HepG2 (cell line): ENCODE data around the gene STX4. TPM values are rescaled to one million over a fixed set of nuclear protein-coding genes. Genes with fewer than 3 reads are reported as not detected.
A peak's percentile ranks its signal among the peaks of the same experiment; 100 is the strongest.

ENCODE experiments used
- AGO1 ChIP-seq: fragments of 200-400 bp; formaldehyde crosslinking; IDR thresholded peaks from 2 replicates; pipeline ENCODE4 v1.6.1; 2017; ENCODE audit warnings: mild to moderate bottlenecking, low read depth, low read length, moderate library complexity; ENCODE audit not compliant: poor library complexity, severe bottlenecking
- CCDC6 ChIP-seq: sonication (generic); formaldehyde crosslinking; IDR thresholded peaks from 2 replicates; pipeline ENCODE4 v1.8.1; 2022; ENCODE audit warnings: mild to moderate bottlenecking, missing genetic modification reagents, moderate library complexity
- CENPX ChIP-seq: sonication (generic); formaldehyde crosslinking; IDR thresholded peaks from 2 replicates; pipeline ENCODE4 v1.9.0; 2021; ENCODE audit warnings: mild to moderate bottlenecking, missing genetic modification reagents, moderate library complexity
- GATAD1 ChIP-seq: IDR thresholded peaks from 2 replicates; pipeline ENCODE4 v1.6.1; 2016; ENCODE audit warnings: missing genetic modification reagents, missing compliant biosample characterization
- MXD3 ChIP-seq: IDR thresholded peaks from 2 replicates; pipeline ENCODE4 v1.6.1; 2016; ENCODE audit warnings: mild to moderate bottlenecking, missing biosample characterization, missing genetic modification reagents
- MYC ChIP-seq: sonication (generic); formaldehyde crosslinking; IDR thresholded peaks from 2 replicates; pipeline ENCODE4 v1.9.0; 2021; ENCODE audit warnings: missing genetic modification reagents, borderline replicate concordance
- RARG ChIP-seq: sonication (generic); formaldehyde crosslinking; IDR thresholded peaks from 2 replicates; pipeline ENCODE4 v1.4.0; 2020; ENCODE audit warnings: low read depth, mild to moderate bottlenecking, missing genetic modification reagents
- SALL1 ChIP-seq: sonication (generic); formaldehyde crosslinking; IDR thresholded peaks from 2 replicates; pipeline ENCODE4 v1.8.0; 2022; ENCODE audit warnings: mild to moderate bottlenecking, missing genetic modification reagents
- TSC22D2 ChIP-seq: sonication (generic); formaldehyde crosslinking; IDR thresholded peaks from 2 replicates; pipeline ENCODE4 v1.5.1; 2020; ENCODE audit warnings: missing genetic modification reagents, mild to moderate bottlenecking, borderline replicate concordance
- YEATS4 ChIP-seq: sonication (generic); formaldehyde crosslinking; IDR thresholded peaks from 2 replicates; pipeline ENCODE4 v1.4.0; 2020; ENCODE audit warnings: missing genetic modification reagents, borderline replicate concordance
- ZC3H4 ChIP-seq: sonication (generic); formaldehyde crosslinking; IDR thresholded peaks from 2 replicates; pipeline ENCODE4 v1.4.0; 2020; ENCODE audit warnings: missing genetic modification reagents, borderline replicate concordance
- ZFY ChIP-seq: sonication (generic); formaldehyde crosslinking; IDR thresholded peaks from 2 replicates; pipeline ENCODE4 v1.4.0; 2020; ENCODE audit warnings: missing genetic modification reagents
- ZKSCAN5 ChIP-seq: sonication (generic); formaldehyde crosslinking; IDR thresholded peaks from 2 replicates; pipeline ENCODE4 v1.5.1; 2020; ENCODE audit warnings: mild to moderate bottlenecking, missing genetic modification reagents
- ZNF180 ChIP-seq: sonication (generic); formaldehyde crosslinking; IDR thresholded peaks from 2 replicates; pipeline ENCODE4 v1.4.0; 2020; ENCODE audit warnings: low read depth, missing genetic modification reagents, borderline replicate concordance
- ZNF33A ChIP-seq: sonication (generic); formaldehyde crosslinking; IDR thresholded peaks from 2 replicates; pipeline ENCODE4 v1.5.1; 2020; ENCODE audit warnings: missing genetic modification reagents, mild to moderate bottlenecking, moderate library complexity, borderline replicate concordance
- ZNF547 ChIP-seq: sonication (generic); formaldehyde crosslinking; IDR thresholded peaks from 2 replicates; pipeline ENCODE4 v1.5.1; 2020; ENCODE audit warnings: mild to moderate bottlenecking, missing genetic modification reagents
- ZNF552 ChIP-seq: sonication (generic); formaldehyde crosslinking; IDR thresholded peaks from 2 replicates; pipeline ENCODE4 v1.9.0; 2022; ENCODE audit warnings: missing genetic modification reagents, mild to moderate bottlenecking, borderline replicate concordance
- ZNF772 ChIP-seq: sonication (generic); formaldehyde crosslinking; IDR thresholded peaks from 2 replicates; pipeline ENCODE4 v1.5.0; 2020; ENCODE audit warnings: mild to moderate bottlenecking, missing genetic modification reagents
- polyA plus RNA-seq, 8 experiments: library from polyadenylated mRNA; depleted of rRNA in 3 of 8; stranded (reverse) in 7 of 8; unstranded in 1 of 8; fragments of >200 nt; fragmentation: Illumina TruSeq in 4 of 8; extraction: Trizol in 4 of 8; gene quantifications; 2 replicates each; pipeline versions ENCODE4 v1.2.1 to v1.2.3, GENCODE V29; 2011 to 2016; ENCODE audit warnings: low read depth in 4 of 8, missing spikeins in 1 of 8, mixed read lengths in 1 of 8; ENCODE audit not compliant: insufficient read depth in 1 of 8
- total RNA-seq, 5 experiments: library from RNA; depleted of rRNA; stranded (reverse); fragments of >200 nt; fragmentation: Illumina TruSeq; extraction: Trizol; gene quantifications; 2 replicates each; pipeline ENCODE4 v1.2.3, GENCODE V29; 2016; ENCODE audit warnings: low read depth in 1 of 5
- TF ChIP-seq, protein P1 (sequence below): sonication (generic); formaldehyde crosslinking; IDR thresholded peaks from 2 replicates; pipeline ENCODE4 v1.8.1; 2023; ENCODE audit warnings: mild to moderate bottlenecking, moderate library complexity, missing genetic modification reagents
- TF ChIP-seq, protein P2 (sequence below): sonication (generic); formaldehyde crosslinking; IDR thresholded peaks from 2 replicates; pipeline ENCODE4 v1.4.0; 2020; ENCODE audit warnings: missing genetic modification reagents, borderline replicate concordance
- TF ChIP-seq, protein P3 (sequence below): sonication (generic); formaldehyde crosslinking; IDR thresholded peaks from 2 replicates; pipeline ENCODE4 v1.4.0; 2020; ENCODE audit warnings: mild to moderate bottlenecking, missing genetic modification reagents, borderline replicate concordance
- TF ChIP-seq, protein P4 (sequence below): sonication (generic); formaldehyde crosslinking; IDR thresholded peaks from 2 replicates; pipeline ENCODE4 v1.5.1; 2020; ENCODE audit warnings: missing genetic modification reagents, mild to moderate bottlenecking, borderline replicate concordance
- TF ChIP-seq, protein P5 (sequence below): sonication (generic); formaldehyde crosslinking; IDR thresholded peaks from 2 replicates; pipeline ENCODE4 v1.8.0; 2022; ENCODE audit warnings: low read depth, missing genetic modification reagents

Gene STX4
- total and polyA plus RNA-seq, 2 of the 13 experiments (the other 11 are each of a cell fraction or from before 2014, with no cell fraction given), result 29.2 to 34.6 TPM

- no peak for TF ChIP-seq TSC22D2
- TF ChIP-seq RARG (CRISPR knock-in tag), result no peak
- no peak for TF ChIP-seq ZNF33A
- TF ChIP-seq ZNF772, result no peak
- no peak for TF ChIP-seq YEATS4
- TF ChIP-seq ZNF552 (CRISPR knock-in tag), result no peak
- TF ChIP-seq GATAD1 (CRISPR knock-in tag), result 0 out of 2 replicates have a peak, but pooled peaks have one; percentile 45
- TF ChIP-seq CCDC6 (CRISPR knock-in tag), result no peak
- TF ChIP-seq AGO1, result no peak
- TF ChIP-seq ZFY (CRISPR knock-in tag), result 0 out of 2 replicates have a peak, but pooled peaks have one; percentile 18
- TF ChIP-seq CENPX (CRISPR knock-in tag), result no peak
- TF ChIP-seq ZKSCAN5, result no peak
- no peak for TF ChIP-seq ZNF547 (CRISPR knock-in tag)
- peak; percentile 34; the same call in 1 of the 2 replicates for TF ChIP-seq SALL1
- TF ChIP-seq MYC (CRISPR knock-in tag), result no peak
- TF ChIP-seq MXD3 (CRISPR knock-in tag), result no peak
- TF ChIP-seq, protein P1, sequence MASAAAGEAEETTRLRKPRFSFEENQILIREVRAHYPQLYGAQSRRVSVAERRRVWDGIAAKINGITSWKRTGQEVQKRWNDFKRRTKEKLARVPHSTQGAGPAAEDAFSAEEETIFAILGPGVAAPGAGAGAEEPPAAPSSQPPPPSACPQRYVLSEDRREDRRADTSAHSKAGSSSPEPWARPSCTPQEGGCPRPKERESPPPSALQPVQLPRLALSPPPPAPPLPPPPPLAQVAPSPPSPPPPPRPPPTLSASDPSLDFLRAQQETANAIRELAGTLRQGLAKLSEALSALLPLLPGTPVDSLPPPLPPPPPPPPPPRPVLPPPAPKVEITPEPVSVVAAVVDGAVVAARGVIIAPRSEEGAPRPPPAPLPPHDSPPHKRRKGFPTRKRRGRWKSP (CRISPR knock-in tag), result 0 out of 2 replicates have a peak, but pooled peaks have one; percentile 26
- no peak for TF ChIP-seq ZC3H4
- TF ChIP-seq, protein P2, sequence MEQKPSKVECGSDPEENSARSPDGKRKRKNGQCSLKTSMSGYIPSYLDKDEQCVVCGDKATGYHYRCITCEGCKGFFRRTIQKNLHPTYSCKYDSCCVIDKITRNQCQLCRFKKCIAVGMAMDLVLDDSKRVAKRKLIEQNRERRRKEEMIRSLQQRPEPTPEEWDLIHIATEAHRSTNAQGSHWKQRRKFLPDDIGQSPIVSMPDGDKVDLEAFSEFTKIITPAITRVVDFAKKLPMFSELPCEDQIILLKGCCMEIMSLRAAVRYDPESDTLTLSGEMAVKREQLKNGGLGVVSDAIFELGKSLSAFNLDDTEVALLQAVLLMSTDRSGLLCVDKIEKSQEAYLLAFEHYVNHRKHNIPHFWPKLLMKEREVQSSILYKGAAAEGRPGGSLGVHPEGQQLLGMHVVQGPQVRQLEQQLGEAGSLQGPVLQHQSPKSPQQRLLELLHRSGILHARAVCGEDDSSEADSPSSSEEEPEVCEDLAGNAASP (CRISPR knock-in tag), result no peak
- TF ChIP-seq, protein P3, sequence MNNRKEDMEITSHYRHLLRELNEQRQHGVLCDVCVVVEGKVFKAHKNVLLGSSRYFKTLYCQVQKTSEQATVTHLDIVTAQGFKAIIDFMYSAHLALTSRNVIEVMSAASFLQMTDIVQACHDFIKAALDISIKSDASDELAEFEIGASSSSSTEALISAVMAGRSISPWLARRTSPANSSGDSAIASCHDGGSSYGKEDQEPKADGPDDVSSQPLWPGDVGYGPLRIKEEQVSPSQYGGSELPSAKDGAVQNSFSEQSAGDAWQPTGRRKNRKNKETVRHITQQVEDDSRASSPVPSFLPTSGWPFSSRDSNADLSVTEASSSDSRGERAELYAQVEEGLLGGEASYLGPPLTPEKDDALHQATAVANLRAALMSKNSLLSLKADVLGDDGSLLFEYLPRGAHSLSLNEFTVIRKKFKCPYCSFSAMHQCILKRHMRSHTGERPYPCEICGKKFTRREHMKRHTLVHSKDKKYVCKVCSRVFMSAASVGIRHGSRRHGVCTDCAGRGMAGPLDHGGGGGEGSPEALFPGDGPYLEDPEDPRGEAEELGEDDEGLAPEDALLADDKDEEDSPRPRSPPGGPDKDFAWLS, result no peak
- TF ChIP-seq, protein P4, sequence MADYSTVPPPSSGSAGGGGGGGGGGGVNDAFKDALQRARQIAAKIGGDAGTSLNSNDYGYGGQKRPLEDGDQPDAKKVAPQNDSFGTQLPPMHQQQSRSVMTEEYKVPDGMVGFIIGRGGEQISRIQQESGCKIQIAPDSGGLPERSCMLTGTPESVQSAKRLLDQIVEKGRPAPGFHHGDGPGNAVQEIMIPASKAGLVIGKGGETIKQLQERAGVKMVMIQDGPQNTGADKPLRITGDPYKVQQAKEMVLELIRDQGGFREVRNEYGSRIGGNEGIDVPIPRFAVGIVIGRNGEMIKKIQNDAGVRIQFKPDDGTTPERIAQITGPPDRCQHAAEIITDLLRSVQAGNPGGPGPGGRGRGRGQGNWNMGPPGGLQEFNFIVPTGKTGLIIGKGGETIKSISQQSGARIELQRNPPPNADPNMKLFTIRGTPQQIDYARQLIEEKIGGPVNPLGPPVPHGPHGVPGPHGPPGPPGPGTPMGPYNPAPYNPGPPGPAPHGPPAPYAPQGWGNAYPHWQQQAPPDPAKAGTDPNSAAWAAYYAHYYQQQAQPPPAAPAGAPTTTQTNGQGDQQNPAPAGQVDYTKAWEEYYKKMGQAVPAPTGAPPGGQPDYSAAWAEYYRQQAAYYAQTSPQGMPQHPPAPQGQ (CRISPR knock-in tag), result no peak
- TF ChIP-seq ZNF180 (CRISPR knock-in tag), result no peak
- TF ChIP-seq, protein P5, sequence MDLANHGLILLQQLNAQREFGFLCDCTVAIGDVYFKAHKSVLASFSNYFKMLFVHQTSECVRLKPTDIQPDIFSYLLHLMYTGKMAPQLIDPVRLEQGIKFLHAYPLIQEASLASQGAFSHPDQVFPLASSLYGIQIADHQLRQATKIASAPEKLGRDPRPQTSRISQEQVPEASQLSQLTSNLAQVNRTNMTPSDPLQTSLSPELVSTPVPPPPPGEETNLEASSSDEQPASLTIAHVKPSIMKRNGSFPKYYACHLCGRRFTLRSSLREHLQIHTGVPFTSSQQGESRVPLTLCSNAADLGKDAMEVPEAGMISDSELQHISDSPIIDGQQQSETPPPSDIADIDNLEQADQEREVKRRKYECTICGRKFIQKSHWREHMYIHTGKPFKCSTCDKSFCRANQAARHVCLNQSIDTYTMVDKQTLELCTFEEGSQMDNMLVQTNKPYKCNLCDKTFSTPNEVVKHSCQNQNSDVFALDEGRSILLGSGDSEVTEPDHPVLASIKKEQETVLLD, result no peak
These were observed 17.3 kb upstream of the STX4 start (continued) for GRCh38 chr16:31016018-31016417.
